ENCODE results near the gene GPRC5C.

The GPRC5C gene

GRCh38 chr17:74435775-74436359 lies 4.0 kb downstream of the GPRC5C start:
- no peak for DNase-seq

GRCh38 chr17:74437702-74438101 lies 5.8 kb downstream of the GPRC5C start:
- DNase-seq = no peak

- DNase-seq = no peak
Observed at GRCh38 chr17:74439691-74440567, 8.0 kb downstream of the GPRC5C start.

GRCh38 chr17:74441537-74441936 lies 9.6 kb downstream of the GPRC5C start:
- no peak for DNase-seq

GRCh38 chr17:74442291-74442669 lies 10.4 kb downstream of the GPRC5C start:
- DNase-seq = no peak

- no peak for DNase-seq
Observed at GRCh38 chr17:74442670-74443515, 11.0 kb downstream of the GPRC5C start.

GRCh38 chr17:74443516-74444296 lies 11.8 kb downstream of the GPRC5C start:
- no peak for DNase-seq

GRCh38 chr17:74444406-74444805 lies 12.5 kb downstream of the GPRC5C start:
- no peak for DNase-seq

- no peak for DNase-seq
Observed at GRCh38 chr17:74445158-74445557, 13.3 kb downstream of the GPRC5C start.

- no peak for DNase-seq
Observed at GRCh38 chr17:74446551-74447500, 14.9 kb downstream of the GPRC5C start.

- no peak for DNase-seq
Observed at GRCh38 chr17:74447628-74448159, 15.8 kb downstream of the GPRC5C start.

GRCh38 chr17:74448756-74449155 lies 16.9 kb downstream of the GPRC5C start:
- no peak for DNase-seq

GRCh38 chr17:74449306-74449705 lies 17.4 kb downstream of the GPRC5C start:
- no peak for DNase-seq

- no peak for DNase-seq
Observed at GRCh38 chr17:74449773-74450172, 17.9 kb downstream of the GPRC5C start.

GRCh38 chr17:74450231-74450630 lies 18.3 kb downstream of the GPRC5C start:
- no peak for DNase-seq

GRCh38 chr17:74450925-74451403 lies 19.1 kb downstream of the GPRC5C start:
- no peak for DNase-seq

GRCh38 chr17:74451557-74451956 lies 19.7 kb downstream of the GPRC5C start:
- no peak for DNase-seq

GRCh38 chr17:74452033-74452840 lies 20.3 kb downstream of the GPRC5C start:
- DNase-seq = no peak

- no peak for DNase-seq
Observed at GRCh38 chr17:74452841-74453661, 21.2 kb downstream of the GPRC5C start.

Measured in activated naive CD4-positive, alpha-beta T cell (primary cell).